Activated CD4-positive, alpha-beta T cell treated with anti-CD3 and anti-CD28 coated beads, Interleukin-2, amount 50 U/mL, for 48 hours (primary cell): ENCODE results near the gene POP5.
"Not testable (repeated sequence)": the region's sequence is repeated elsewhere in the genome, so short reads cannot be mapped to it uniquely, and the experiment has no call there.

Experiments
- DNase-seq, 2 experiments: peaks; one replicate each; pipeline ENCODE4 v3.0.0-alpha.2; 2020

Gene POP5

GRCh38 chr12:120536064-120536791 lies 45.0 kb downstream of the POP5 start:
- DNase-seq, result peak; percentile 19 to 39

GRCh38 chr12:120534703-120535655 lies 46.2 kb downstream of the POP5 start:
- DNase-seq, result peak; percentile 42 to 60

- peak; percentile 59 to 70 for DNase-seq
Observed at GRCh38 chr12:120534203-120534702, 46.9 kb downstream of the POP5 start, which contains the start of gene RNF10. TSS of gene RNF10 (plus strand) at chr12:120534356. CDS start at chr12:120534812, 456 bp downstream.

GRCh38 chr12:120532701-120533238 lies 48.4 kb downstream of the POP5 start:
- no peak for DNase-seq

GRCh38 chr12:120530418-120530761 lies 50.8 kb downstream of the POP5 start:
- not testable (repeated sequence) for DNase-seq

GRCh38 chr12:120529641-120530417 lies 51.4 kb downstream of the POP5 start:
- peak in 1 of 2 experiments; percentile 26 for DNase-seq

GRCh38 chr12:120528861-120529525 lies 52.2 kb downstream of the POP5 start, which contains the start of gene COQ5:
TSS of gene COQ5 (minus strand) at chr12:120529158. CDS start at chr12:120529141, 17 bp downstream.
- peak; percentile 85 to 89 for DNase-seq
